GM18951 (cell line): ENCODE data around the gene FAM193A.

Experiments used
- POLR2A ChIP-seq: IDR thresholded peaks from 4 replicates; pipeline ENCODE4 v1.6.1; 2011; ENCODE audit warnings: mild to moderate bottlenecking; ENCODE audit not compliant: insufficient read length, insufficient read depth; ENCODE audit errors: extremely low read depth
- in situ Hi-C: fragments of 300-500 bp; cut with MboI; formaldehyde crosslinking; loops from one replicate; pipeline ENCODE4 v1.12.0; 2022; ENCODE audit warnings: low sequenced_read_pairs, mixed read lengths, inconsistent platforms; ENCODE audit not compliant: unreplicated experiment

The FAM193A gene

GRCh38 chr4:2694691-2695090 lies 158.2 kb downstream of the FAM193A start:
- TF ChIP-seq POLR2A = no peak
- in situ Hi-C loops = no loop called here

DNA sequence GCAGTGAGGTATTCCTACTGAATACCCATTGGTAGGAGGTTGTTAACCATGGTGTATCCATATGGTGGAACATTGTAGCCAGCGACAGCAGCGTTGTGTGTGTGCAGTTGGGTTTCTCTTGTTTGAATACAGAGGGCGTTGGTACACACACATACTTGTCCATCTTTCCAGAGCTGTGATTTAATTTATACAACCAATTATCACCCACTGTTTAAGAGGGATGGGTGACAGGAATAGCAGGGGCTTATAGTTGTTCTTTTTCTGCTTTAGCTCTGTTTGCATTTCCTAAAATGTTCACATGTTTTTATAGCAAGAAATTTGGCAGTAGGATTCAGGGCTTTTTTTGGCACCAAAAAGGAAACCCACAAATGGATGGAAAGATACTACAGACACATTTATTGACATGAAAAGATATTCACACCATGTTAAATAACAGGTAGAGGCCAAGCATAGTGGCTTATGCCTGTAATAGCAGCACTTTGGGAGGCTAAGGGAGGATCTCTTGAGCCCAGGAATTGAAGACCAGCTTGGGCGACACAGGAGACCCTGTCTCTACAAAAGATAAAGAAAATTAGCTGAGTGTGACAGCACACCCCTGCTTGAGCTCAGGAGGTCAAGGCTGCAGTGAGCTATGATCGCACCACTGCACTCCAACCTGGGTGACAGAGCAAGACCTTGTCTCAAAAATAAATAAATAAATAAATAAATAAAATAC lies 159.1 kb downstream of the FAM193A start:
- TF ChIP-seq POLR2A = no peak
- in situ Hi-C loops = no loop called here

GRCh38 chr4:2696423-2696822 lies 160.0 kb downstream of the FAM193A start:
- no peak for TF ChIP-seq POLR2A
- in situ Hi-C loops = no loop called here

DNA sequence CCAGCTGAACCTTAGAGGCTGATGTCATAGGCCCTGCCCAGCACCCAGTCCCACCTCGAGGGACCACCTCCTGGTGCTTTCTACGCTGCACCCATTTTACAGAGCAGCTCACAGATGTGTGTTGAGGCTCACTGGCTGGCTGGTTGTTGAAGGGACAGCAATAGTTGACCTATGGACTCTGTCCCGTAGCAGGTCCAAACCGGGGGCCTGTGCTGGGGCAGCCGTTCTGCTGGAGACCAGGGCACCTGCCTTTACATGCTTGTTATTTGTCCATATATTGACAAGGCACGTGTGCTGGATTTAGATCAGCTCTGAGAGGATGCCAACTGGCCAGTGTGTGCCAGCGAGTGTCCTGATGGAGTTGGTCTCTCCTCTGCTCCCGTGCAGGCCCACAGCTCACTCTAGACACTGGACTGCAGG lies 161.6 kb downstream of the FAM193A start:
- in situ Hi-C loops = no loop called here
- no peak for TF ChIP-seq POLR2A

GRCh38 chr4:2698504-2698903 lies 162.1 kb downstream of the FAM193A start:
- in situ Hi-C loops = no loop called here
- no peak for TF ChIP-seq POLR2A

DNA sequence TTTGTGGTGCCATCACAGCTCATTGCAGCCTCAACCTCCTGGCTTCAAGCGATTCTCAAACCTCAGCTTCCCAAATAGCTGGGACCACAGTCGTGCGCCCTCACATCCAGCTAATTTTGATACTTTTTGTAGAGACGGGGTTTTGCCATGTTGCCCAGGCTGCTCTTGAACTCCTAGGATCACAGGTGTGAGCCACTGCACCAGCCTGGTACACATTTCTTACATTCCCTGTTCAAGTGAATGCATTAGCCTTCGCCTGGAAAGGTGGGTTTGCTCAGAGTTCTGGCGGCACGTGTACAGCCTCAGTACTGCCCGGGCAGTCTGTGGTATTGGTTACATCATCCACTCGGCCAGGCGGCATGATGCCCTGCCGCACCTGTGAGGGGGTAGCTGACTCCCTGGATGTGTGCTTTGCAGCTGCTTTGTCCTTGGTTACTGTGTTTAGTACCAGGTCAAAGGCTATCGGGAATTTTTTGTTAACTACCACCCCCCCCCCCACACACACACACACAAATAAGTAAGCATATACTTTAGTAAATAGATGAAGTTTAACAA lies 162.6 kb downstream of the FAM193A start:
- no peak for TF ChIP-seq POLR2A
- in situ Hi-C loops = no loop called here

DNA sequence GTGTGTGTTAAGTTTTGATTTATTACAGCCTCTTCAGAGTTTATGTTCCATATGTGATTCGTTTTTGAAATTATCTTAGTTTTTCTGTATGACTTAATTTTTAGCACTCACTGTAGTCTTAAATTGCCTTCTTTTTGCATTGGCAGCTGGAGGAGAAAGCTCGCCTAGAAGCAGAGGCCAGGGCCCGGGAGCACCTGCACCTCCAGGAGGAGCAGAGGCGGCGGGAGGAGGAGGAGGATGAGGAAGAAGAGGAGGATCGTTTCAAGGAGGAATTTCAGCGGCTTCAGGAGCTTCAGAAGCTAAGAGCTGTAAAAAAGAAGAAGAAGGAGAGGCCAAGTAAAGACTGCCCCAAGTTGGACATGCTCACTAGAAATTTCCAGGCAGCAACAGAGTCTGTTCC lies 163.1 kb downstream of the FAM193A start:
- in situ Hi-C loops = no loop called here
- TF ChIP-seq POLR2A = no peak

- in situ Hi-C loops = no loop called here
- TF ChIP-seq POLR2A = no peak
Measured at GRCh38 chr4:2700031-2700430, 163.6 kb downstream of the FAM193A start.

DNA sequence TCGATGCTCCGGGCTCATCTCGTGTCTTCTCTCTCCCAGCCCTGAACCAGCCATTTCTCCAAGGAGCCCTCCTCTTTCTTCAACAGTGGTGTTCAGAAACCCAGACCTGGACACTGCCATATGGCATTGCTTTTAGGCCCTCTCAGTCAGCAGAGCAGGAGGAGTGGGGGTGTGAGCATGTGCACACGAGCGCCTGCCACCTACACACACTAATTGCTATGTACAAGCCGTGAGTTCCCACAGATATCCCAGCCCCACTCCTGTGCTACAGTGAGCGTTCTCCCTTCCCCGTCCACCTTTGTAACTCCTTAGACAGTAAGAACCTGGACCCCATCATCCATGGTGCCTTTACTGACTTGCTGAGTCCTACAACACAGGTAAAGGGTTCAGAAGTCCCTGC lies 165.9 kb downstream of the FAM193A start:
- in situ Hi-C loops = no loop called here
- TF ChIP-seq POLR2A = no peak

DNA sequence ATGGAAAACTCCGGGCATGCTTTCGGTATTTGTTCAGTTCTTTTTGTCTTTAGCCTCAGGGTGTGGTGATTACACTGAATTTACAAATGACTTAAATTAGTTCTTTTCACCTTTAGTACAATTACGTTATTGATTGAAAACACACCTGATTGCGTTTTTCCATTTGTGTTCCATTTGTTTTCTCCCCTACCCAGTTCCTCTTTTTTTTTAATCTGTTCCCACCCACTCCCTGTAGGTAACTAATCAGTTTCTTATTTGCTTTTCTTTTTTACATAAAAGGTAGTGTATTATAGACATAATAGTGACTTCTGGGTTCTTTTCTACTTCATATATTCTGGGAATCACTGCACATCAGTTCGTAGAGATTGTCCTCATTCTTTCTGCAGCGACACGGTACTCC lies 166.3 kb downstream of the FAM193A start:
- no peak for TF ChIP-seq POLR2A
- in situ Hi-C loops = no loop called here

- TF ChIP-seq POLR2A = no peak
- in situ Hi-C loops = no loop called here
Measured at GRCh38 chr4:2712261-2712842, 175.9 kb downstream of the FAM193A start.

GRCh38 chr4:2713337-2713736 lies 176.9 kb downstream of the FAM193A start:
- no peak for TF ChIP-seq POLR2A
- in situ Hi-C loops = no loop called here

DNA sequence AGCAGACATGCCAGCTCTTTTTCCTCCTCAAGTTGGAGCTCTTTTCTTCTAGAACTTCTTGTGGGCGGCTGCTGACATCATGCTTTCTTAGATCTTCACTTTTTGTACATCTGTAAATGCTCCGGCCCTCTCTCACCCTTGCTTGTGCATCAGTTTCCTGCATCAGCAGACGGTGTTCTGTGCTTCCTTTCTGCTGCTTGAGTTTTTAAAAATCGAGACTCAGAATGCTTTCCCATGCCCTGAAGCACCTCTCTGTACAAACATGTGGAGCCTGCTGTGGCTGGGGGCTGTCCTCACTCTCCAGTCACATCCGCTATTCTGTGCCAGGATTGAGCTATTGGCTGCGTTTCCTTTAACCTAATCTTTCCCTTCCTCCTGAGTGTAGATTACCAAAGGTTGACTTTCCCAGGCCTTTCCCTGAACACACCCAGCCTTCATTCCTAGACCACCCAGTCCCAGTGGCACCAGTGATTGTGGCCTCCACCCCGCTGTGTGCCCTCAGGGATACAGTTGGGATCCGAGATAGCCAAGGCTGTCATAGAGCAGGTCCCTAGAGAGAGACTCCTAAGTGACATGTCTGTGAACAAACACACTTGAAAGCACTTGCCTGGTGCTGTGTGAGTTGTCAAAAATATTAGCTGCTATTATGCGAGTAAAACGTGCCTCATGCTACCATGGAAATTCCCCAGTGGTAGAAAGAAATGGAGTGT lies 177.8 kb downstream of the FAM193A start:
- TF ChIP-seq POLR2A = no peak
- in situ Hi-C loops = no loop called here
